GM12878 (cell line): ENCODE measurements around the gene LYSMD1. TPM values are rescaled to one million over a fixed set of nuclear protein-coding genes. Genes with fewer than 3 reads are reported as not detected.
A peak's percentile ranks its signal among the peaks of the same experiment; 100 is the strongest.

Experiments
- ASH2L ChIP-seq: fragments of 300-600, 200-600 bp; sonication (generic); IDR thresholded peaks from 2 replicates; pipeline ENCODE4 v1.6.1; 2017; ENCODE audit warnings: low read depth, mild to moderate bottlenecking, borderline replicate concordance
- ATF3 ChIP-seq: IDR thresholded peaks from 2 replicates; pipeline ENCODE4 v1.6.1; 2011; ENCODE audit warnings: low read depth, mild to moderate bottlenecking, low read length, moderate library complexity, borderline replicate concordance; ENCODE audit errors: extremely low read depth
- EED ChIP-seq: sonication (generic); IDR thresholded peaks from 2 replicates; pipeline ENCODE4 v1.6.1; 2016; ENCODE audit warnings: antibody characterized with exemption, low read depth
- ELK1 ChIP-seq: IDR thresholded peaks from 2 replicates; pipeline ENCODE4 v1.6.1; 2012; ENCODE audit warnings: low read depth, low read length, improper control_type of control experiment
- GATAD2B ChIP-seq: fragments of 450-650 bp; conservative IDR thresholded peaks from 2 replicates; pipeline ENCODE4 v1.6.1; 2017; ENCODE audit warnings: low read depth, mild to moderate bottlenecking, moderate library complexity
- HCFC1 ChIP-seq: fragments of 150-350 bp; IDR thresholded peaks from 2 replicates; pipeline ENCODE4 v1.6.1; 2014; ENCODE audit warnings: low read length
- HDGF ChIP-seq: fragments of 450-650 bp; IDR thresholded peaks from 2 replicates; pipeline ENCODE4 v1.6.1; 2016; ENCODE audit warnings: antibody characterized with exemption
- IKZF1 ChIP-seq: fragments of 450-650 bp; conservative IDR thresholded peaks from 2 replicates; pipeline ENCODE4 v1.6.1; 2017; ENCODE audit warnings: antibody characterized with exemption, mild to moderate bottlenecking
- MEF2B ChIP-seq: fragments of 450-650 bp; IDR thresholded peaks from 2 replicates; pipeline ENCODE4 v1.6.1; 2018; ENCODE audit warnings: mild to moderate bottlenecking, moderate library complexity; ENCODE audit not compliant: partially characterized antibody, poor library complexity, severe bottlenecking
- MTA2 ChIP-seq: fragments of 450-650 bp; IDR thresholded peaks from 2 replicates; pipeline ENCODE4 v1.6.1; 2016; ENCODE audit warnings: low read depth, mild to moderate bottlenecking, moderate library complexity
- NFYA ChIP-seq: IDR thresholded peaks from 2 replicates; pipeline ENCODE4 v1.6.1; 2011; ENCODE audit warnings: low read depth, mild to moderate bottlenecking, low read length, improper control_type of control experiment, borderline replicate concordance
- NR2C1 ChIP-seq: fragments of 450-650 bp; IDR thresholded peaks from 2 replicates; pipeline ENCODE4 v1.6.1; 2017; ENCODE audit warnings: antibody characterized with exemption, mild to moderate bottlenecking, moderate library complexity
- NR2F1 ChIP-seq: fragments of 450-650 bp; conservative IDR thresholded peaks from 2 replicates; pipeline ENCODE4 v1.6.1; 2017; ENCODE audit warnings: mild to moderate bottlenecking
- PAX5 ChIP-seq: IDR thresholded peaks from 2 replicates; pipeline ENCODE4 v1.6.1; 2011; ENCODE audit warnings: low read depth, low read length, borderline replicate concordance
- POLR2A ChIP-seq: IDR thresholded peaks from 2 replicates; pipeline ENCODE4 v1.6.1; 2011; ENCODE audit warnings: low read depth, mild to moderate bottlenecking, low read length
- POLR2AphosphoS2 ChIP-seq: IDR thresholded peaks from 2 replicates; pipeline ENCODE4 v1.6.1; 2011; ENCODE audit warnings: low read depth, mild to moderate bottlenecking, low read length, improper control_type of control experiment, moderate library complexity
- POLR2AphosphoS5 ChIP-seq: IDR thresholded peaks from 2 replicates; pipeline ENCODE4 v1.6.1; 2011; ENCODE audit warnings: mild to moderate bottlenecking, low read length, inconsistent platforms
- RB1 ChIP-seq: fragments of 450-650 bp; formaldehyde crosslinking; IDR thresholded peaks from 2 replicates; pipeline ENCODE4 v1.6.1; 2017; ENCODE audit warnings: mild to moderate bottlenecking, borderline replicate concordance
- RFX5 ChIP-seq: IDR thresholded peaks from 2 replicates; pipeline ENCODE4 v1.6.1; 2011; ENCODE audit warnings: low read depth, low read length, improper control_type of control experiment
- SIN3A ChIP-seq: IDR thresholded peaks from 2 replicates; pipeline ENCODE4 v1.6.1; 2012; ENCODE audit warnings: low read depth, low read length, improper control_type of control experiment
- SP1 ChIP-seq: IDR thresholded peaks from one replicate; pipeline ENCODE4 v1.6.1; 2011; ENCODE audit warnings: low read depth, low read length
- SPI1 ChIP-seq: IDR thresholded peaks from 2 replicates; pipeline ENCODE4 v1.6.1; 2011; ENCODE audit warnings: low read depth, mild to moderate bottlenecking, low read length, moderate library complexity, borderline replicate concordance; ENCODE audit not compliant: insufficient read depth
- TCF3 ChIP-seq: IDR thresholded peaks from 2 replicates; pipeline ENCODE4 v1.6.1; 2012; ENCODE audit warnings: low read depth, mild to moderate bottlenecking, low read length, borderline replicate concordance; ENCODE audit not compliant: insufficient read depth
- YY1 ChIP-seq: IDR thresholded peaks from 2 replicates; pipeline ENCODE4 v1.6.1; 2011; ENCODE audit warnings: low read depth, mild to moderate bottlenecking, low read length
- ZSCAN29 ChIP-seq: fragments of 450-650 bp; IDR thresholded peaks from 2 replicates; pipeline ENCODE4 v1.6.1; 2017; ENCODE audit warnings: mild to moderate bottlenecking, moderate library complexity
- polyA plus RNA-seq, 11 experiments: library from polyadenylated mRNA; depleted of rRNA in 4 of 11; unstranded in 6 of 11; stranded (reverse) in 5 of 11; fragments of >200 nt; fragmentation: Nextera tagmentation in 4 of 11; fragmentation: Illumina TruSeq in 1 of 11; extraction: Ambion mirVana in 4 of 11; extraction: Trizol in 1 of 11; gene quantifications; 1 replicate in 1 of 11; 2 replicates in 10 of 11; pipeline versions ENCODE4 v1.2.1 to v1.2.3, GENCODE V29; 2011 to 2016; ENCODE audit warnings: inconsistent platforms in 2 of 11, missing spikeins in 2 of 11, low read depth in 1 of 11
- total RNA-seq, 4 experiments: library from RNA; depleted of rRNA in 3 of 4; stranded (reverse); fragments of >200 nt in 3 of 4; fragmentation: Illumina TruSeq in 1 of 4; extraction: Trizol in 1 of 4; gene quantifications; 2 replicates each; pipeline versions ENCODE4 v1.2.1 to v1.2.3, GENCODE V29; 2013 to 2021
- TF ChIP-seq, protein P1 (sequence below): IDR thresholded peaks from 2 replicates; pipeline ENCODE4 v1.6.1; 2012; ENCODE audit warnings: low read length, inconsistent platforms
- TF ChIP-seq, protein P2 (sequence below): fragments of 450-650 bp; IDR thresholded peaks from 2 replicates; pipeline ENCODE4 v1.6.1; 2017; ENCODE audit warnings: low read depth, mild to moderate bottlenecking, moderate library complexity

Gene LYSMD1
- total and polyA plus RNA-seq, 10 of the 15 experiments (the other 5 are each of a cell fraction or from before 2014, with no cell fraction given) = 0.80 to 10.4 (median 6.5) TPM

- peak; percentile 83 for TF ChIP-seq POLR2AphosphoS5
- TF ChIP-seq TCF3 = no peak
- TF ChIP-seq HDGF = peak; percentile 27; the same call in 1 of the 2 replicates
- peak; percentile 49; the same call in 1 of the 2 replicates for TF ChIP-seq GATAD2B
- TF ChIP-seq NR2F1 = peak; percentile 16; the same call in 1 of the 2 replicates
- peak; percentile 14; the same call in 1 of the 2 replicates for TF ChIP-seq NFYA
- peak; percentile 61; the same call in 1 of the 2 replicates for TF ChIP-seq ZSCAN29
- peak; percentile 95 for TF ChIP-seq YY1
- TF ChIP-seq NR2C1 = peak; percentile 66; the same call in 1 of the 2 replicates
- TF ChIP-seq, protein P1, sequence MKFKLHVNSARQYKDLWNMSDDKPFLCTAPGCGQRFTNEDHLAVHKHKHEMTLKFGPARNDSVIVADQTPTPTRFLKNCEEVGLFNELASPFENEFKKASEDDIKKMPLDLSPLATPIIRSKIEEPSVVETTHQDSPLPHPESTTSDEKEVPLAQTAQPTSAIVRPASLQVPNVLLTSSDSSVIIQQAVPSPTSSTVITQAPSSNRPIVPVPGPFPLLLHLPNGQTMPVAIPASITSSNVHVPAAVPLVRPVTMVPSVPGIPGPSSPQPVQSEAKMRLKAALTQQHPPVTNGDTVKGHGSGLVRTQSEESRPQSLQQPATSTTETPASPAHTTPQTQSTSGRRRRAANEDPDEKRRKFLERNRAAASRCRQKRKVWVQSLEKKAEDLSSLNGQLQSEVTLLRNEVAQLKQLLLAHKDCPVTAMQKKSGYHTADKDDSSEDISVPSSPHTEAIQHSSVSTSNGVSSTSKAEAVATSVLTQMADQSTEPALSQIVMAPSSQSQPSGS = no peak
- peak; percentile 50 for TF ChIP-seq EED
- TF ChIP-seq RFX5 = peak; percentile 30; the same call in 1 of the 2 replicates
- TF ChIP-seq HCFC1 = no peak
- peak; percentile 11 for TF ChIP-seq MEF2B
- peak; percentile 86 for TF ChIP-seq POLR2A
- peak; percentile 64; the same call in 1 of the 2 replicates for TF ChIP-seq POLR2AphosphoS2
- TF ChIP-seq SPI1 = no peak
- TF ChIP-seq ATF3 = peak; percentile 90
- 0 out of 2 replicates have a peak, but pooled peaks have one; percentile 18 for TF ChIP-seq MTA2
- no peak for TF ChIP-seq ELK1
- TF ChIP-seq PAX5 = 0 out of 2 replicates have a peak, but pooled peaks have one; percentile 31
- peak; percentile 52 for TF ChIP-seq SP1
- TF ChIP-seq RB1 = no peak
- TF ChIP-seq IKZF1 = peak; percentile 50
- TF ChIP-seq, protein P2, sequence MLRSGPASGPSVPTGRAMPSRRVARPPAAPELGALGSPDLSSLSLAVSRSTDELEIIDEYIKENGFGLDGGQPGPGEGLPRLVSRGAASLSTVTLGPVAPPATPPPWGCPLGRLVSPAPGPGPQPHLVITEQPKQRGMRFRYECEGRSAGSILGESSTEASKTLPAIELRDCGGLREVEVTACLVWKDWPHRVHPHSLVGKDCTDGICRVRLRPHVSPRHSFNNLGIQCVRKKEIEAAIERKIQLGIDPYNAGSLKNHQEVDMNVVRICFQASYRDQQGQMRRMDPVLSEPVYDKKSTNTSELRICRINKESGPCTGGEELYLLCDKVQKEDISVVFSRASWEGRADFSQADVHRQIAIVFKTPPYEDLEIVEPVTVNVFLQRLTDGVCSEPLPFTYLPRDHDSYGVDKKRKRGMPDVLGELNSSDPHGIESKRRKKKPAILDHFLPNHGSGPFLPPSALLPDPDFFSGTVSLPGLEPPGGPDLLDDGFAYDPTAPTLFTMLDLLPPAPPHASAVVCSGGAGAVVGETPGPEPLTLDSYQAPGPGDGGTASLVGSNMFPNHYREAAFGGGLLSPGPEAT = peak; percentile 39; the same call in 1 of the 2 replicates
- TF ChIP-seq ASH2L = peak; percentile 28; the same call in 1 of the 2 replicates
- peak; percentile 80 for TF ChIP-seq SIN3A
- TF ChIP-seq, all 136 proteins: peak for 50
Measured at GRCh38 chr1:151198254-151199127, 32.8 kb upstream of the LYSMD1 start, which contains the start of gene PIP5K1A (continued).
